ENCODE measurements around the gene PITX3.

PITX3 gene

DNA sequence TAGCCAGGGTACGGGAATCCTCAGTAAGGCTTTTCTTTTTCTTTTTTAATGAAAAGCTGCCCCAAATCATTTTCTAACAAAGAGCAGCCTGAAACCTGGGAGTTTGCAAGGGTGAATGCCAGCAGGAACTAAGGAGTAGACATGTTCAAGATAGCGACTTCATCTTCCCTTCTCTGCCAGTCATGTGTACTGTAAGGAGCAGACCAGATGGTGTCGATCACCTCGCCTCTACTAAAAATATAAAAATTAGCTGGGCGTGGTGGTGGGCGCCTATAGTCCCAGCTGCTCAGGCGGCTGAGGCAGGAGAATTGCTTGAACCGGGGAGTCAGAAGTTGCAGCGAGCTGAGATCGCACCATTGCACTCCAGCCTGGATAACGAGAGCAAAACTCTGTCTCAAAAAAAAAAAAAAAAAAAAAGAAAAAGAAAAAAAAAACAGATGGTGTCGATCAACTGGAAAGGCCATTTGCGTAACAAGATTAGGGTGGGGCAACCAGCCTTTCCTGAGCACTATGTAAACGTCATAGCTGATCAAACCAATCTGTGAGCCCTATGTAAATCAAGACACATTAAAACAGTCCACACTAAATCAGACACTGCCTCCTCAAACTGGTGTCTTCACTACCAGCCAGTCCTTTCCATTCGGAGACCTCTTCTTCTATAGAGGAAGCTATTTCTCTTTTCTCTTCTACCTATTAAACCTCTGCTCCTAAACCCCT lies 55.3 kb downstream of the PITX3 start:
- no peak for DNase-seq (ENCODE audit: low read depth)
- TF ChIP-seq CTCF (IDR thresholded peaks at IDR 0.05; ENCODE audit: control insufficient read depth, extremely low read depth, insufficient read depth): no peak

GRCh38 chr10:102185272-102185671 lies 56.0 kb downstream of the PITX3 start:
- TF ChIP-seq CTCF (IDR thresholded peaks at IDR 0.05; ENCODE audit: control insufficient read depth, extremely low read depth, insufficient read depth): no peak
- no peak for DNase-seq (ENCODE audit: low read depth)

More for the DNA sequence above, 55.3 kb downstream of the PITX3 start:
- no peak overlapping the region for H3K4me3 ChIP-seq (ENCODE audit: low read depth, low read length)

GRCh38 chr10:102184606-102185005 lies 56.7 kb downstream of the PITX3 start:
- no peak for DNase-seq (ENCODE audit: low read depth)
- no peak for TF ChIP-seq CTCF (IDR thresholded peaks at IDR 0.05; ENCODE audit: control insufficient read depth, extremely low read depth, insufficient read depth)
- H3K4me3 ChIP-seq (ENCODE audit: low read depth, low read length): no peak overlapping the region

More at GRCh38 chr10:102185272-102185671, 56.0 kb downstream of the PITX3 start:
- H3K4me3 ChIP-seq (ENCODE audit: low read depth, low read length): no peak overlapping the region
